ENCODE results near the gene TXNL4A.

The TXNL4A gene

DNA sequence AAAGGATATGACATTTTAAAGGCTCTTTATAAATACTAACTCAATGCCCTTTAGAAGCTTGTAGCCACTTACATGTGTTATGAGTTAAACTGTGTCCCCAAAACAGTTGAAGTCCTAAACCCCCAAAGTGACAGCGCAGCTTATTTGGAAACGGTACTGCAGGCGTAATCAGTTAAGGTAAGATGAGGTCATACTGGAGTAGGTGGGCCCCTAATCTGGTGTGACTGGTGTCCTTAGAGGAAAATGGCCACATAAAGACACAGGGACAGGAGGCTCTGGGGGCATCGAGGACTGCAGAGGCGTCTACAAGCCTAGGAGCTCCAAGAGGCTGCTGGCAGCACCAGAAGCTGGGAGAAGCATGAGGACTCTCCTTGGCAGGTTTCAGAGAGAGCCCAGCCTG, 8.5 kb downstream of the TXNL4A start:
- Mint-ChIP-seq H3K9me3 (no peaks in the 10 kb centered on the region), H3K27me3 (no peaks in the 10 kb centered on the region), H3K4me1 (peaks cover 68% of the 10 kb centered on the region), H3K36me3 (peaks cover 9% of the 10 kb centered on the region), H3K4me3 (no peak overlapping the region), H3K27ac (no peak overlapping the region)

DNA sequence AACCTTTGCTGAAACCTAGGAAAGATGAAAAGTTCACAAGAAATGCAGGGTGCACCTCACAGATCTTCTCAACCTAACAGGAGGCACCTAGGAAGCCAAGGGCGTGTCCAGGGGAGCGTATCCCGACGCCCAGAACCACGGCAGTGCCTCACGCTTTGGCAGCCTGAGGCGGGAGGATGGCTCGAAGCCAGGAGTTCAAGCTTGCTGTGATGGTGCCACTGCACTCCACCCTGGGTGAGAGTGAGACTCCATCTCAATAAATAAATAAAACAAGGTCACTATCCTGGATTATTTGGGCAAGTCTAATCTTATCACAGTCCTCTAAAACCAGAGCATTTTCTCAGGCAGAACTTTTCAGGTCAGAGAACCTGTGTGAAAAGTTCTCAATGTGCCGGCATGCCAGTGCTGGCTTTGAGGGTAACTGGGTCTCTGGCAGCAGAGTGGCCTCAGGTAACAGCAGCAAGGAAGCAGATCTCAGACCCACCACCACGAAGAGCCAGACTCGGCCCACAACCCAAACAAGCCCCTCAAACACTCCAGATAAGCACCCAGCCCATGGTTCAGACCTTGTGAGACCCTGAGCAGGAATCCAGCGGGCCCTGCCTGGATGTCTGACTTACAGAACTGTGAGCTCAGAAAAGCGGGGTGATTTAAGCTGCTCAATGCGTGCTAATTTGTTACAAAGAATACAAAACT, 12.2 kb downstream of the TXNL4A start:
- Mint-ChIP-seq H3K4me3 (no peak overlapping the region), H3K36me3 (peaks cover 16% of the 10 kb centered on the region), H3K9me3 (no peaks in the 10 kb centered on the region), H3K4me1 (peaks cover 36% of the 10 kb centered on the region), H3K27ac (no peak overlapping the region), H3K27me3 (no peaks in the 10 kb centered on the region)

DNA sequence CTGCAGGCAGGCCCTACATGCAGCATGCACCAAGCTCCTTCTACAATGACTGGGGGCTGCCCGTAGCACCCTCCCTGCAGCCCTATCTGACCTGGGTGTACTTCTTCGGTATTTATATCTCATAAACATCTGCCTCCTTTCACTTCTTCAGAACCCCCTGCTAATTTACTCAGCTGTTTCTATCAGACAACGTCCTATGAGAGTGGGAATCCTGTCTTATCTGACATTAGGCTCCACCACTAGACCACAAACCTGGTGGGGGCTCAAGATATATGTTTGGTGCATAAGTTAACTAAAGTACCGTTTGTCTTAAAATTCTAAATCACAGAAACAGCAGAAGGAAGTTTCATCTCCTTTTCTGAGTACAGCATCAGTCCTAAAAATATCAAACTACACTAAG, 13.3 kb downstream of the TXNL4A start:
- peaks cover 16% of the 10 kb centered on the region for H3K36me3 Mint-ChIP-seq
- H3K4me1 Mint-ChIP-seq: peaks cover 26% of the 10 kb centered on the region
- H3K27ac Mint-ChIP-seq: no peak overlapping the region

DNA sequence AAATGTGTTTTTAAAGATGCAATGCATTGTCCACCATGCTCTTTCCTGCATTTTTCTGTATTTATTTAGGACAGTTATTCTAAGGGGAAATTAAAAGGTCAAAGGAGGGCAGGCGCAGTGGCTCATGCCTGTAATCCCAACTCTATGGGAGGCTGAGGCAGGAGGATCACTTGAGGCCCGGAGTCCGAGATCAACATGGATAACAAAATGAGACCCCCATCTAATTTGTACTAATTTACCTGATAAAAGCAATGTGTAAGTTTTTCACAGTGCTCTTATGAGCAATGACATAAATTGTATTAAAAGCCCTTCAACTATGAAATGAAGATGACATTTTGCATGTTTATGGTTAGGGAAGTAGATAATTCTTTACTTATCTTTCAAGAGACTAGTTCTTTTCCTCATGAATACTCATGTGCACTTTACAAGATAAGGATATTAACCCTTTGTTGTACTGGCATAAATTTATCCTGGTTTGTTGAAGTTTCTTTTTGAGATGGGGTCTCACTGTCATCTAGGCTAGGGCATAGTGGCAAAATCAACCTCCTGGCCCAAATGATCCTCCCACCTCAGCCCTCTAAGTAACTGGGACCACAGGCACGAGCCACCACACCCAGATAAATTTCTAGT, 14.2 kb downstream of the TXNL4A start:
- Mint-ChIP-seq H3K36me3 (peaks cover 11% of the 10 kb centered on the region), H3K27me3 (no peaks in the 10 kb centered on the region), H3K9me3 (no peaks in the 10 kb centered on the region), H3K27ac (no peak overlapping the region), H3K4me1 (peaks cover 22% of the 10 kb centered on the region), H3K4me3 (no peak overlapping the region)

More for the DNA sequence above, 13.3 kb downstream of the TXNL4A start:
- Mint-ChIP-seq H3K4me3 (no peak overlapping the region), H3K9me3 (no peaks in the 10 kb centered on the region), H3K27me3 (no peaks in the 10 kb centered on the region)

DNA sequence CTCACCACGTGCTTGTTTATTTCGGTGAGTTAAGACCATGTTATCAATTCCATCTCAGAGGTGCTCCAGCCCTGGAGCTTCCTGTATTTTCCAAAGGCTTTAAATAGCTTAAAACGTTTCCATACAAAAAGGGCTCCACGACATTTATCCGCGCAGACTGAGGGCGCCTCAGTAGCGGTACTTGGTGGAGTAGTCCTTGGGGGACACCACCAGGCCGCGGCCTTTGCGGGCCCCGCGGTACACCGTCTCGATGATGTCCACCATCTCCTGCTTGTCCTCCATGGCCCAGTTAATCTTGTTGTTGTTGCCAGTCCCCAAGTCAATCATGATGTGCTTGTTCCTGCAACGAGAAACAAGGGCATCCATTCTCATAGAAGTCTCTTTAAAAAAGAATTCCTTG, 14.8 kb downstream of the TXNL4A start:
- Mint-ChIP-seq H3K36me3 (peaks cover 10% of the 10 kb centered on the region), H3K27ac (no peak overlapping the region), H3K27me3 (no peaks in the 10 kb centered on the region), H3K4me1 (peaks cover 20% of the 10 kb centered on the region), H3K4me3 (no peak overlapping the region), H3K9me3 (no peaks in the 10 kb centered on the region)

DNA sequence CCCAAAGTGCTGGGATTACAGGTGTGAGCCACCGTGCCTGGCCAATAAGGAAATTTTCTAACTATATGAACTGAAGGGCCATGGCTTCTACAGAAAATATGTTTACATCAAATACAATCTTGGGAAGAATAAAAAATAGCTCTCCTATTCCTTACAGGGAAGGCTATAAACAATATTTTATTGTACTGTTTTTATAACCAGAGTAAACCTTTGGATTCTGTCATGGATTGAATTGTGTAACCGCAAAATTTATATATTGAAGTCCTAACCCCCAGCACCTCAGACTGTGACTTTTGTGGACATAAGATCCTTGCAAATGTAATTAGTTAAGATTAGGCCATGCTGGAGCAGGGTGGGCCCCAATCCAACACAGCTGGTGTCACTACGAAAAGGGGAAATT, 15.6 kb downstream of the TXNL4A start:
- no peak overlapping the region for H3K27ac Mint-ChIP-seq
- no peaks in the 10 kb centered on the region for H3K9me3 Mint-ChIP-seq
- H3K4me1 Mint-ChIP-seq: peaks cover 14% of the 10 kb centered on the region
- H3K36me3 Mint-ChIP-seq: peaks cover 9% of the 10 kb centered on the region
- no peaks in the 10 kb centered on the region for H3K27me3 Mint-ChIP-seq
- no peak overlapping the region for H3K4me3 Mint-ChIP-seq

DNA sequence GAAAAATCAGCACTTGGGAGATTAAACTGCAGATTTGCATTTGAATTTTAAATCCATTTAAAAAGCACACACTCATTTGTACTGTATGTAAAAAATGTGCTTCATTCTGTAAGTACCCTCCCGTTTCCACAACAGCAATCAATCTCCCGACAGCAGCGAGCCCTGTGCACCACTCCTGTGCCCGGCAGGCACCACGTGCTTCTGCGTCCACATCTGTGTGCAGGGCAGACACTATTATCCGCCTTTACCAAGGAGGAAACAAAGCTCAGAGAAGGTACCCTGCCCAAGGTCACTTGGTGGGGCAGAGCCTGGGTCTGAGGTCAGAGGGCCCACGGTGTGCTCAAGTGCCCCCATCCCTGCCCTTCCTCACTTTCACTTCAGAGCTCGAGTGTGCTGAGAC, 16.4 kb downstream of the TXNL4A start:
- Mint-ChIP-seq H3K9me3 (no peaks in the 10 kb centered on the region), H3K36me3 (peaks cover 9% of the 10 kb centered on the region), H3K27me3 (no peaks in the 10 kb centered on the region), H3K4me1 (peaks cover 12% of the 10 kb centered on the region), H3K4me3 (no peak overlapping the region), H3K27ac (peak overlapping the region; percentile 46)

DNA sequence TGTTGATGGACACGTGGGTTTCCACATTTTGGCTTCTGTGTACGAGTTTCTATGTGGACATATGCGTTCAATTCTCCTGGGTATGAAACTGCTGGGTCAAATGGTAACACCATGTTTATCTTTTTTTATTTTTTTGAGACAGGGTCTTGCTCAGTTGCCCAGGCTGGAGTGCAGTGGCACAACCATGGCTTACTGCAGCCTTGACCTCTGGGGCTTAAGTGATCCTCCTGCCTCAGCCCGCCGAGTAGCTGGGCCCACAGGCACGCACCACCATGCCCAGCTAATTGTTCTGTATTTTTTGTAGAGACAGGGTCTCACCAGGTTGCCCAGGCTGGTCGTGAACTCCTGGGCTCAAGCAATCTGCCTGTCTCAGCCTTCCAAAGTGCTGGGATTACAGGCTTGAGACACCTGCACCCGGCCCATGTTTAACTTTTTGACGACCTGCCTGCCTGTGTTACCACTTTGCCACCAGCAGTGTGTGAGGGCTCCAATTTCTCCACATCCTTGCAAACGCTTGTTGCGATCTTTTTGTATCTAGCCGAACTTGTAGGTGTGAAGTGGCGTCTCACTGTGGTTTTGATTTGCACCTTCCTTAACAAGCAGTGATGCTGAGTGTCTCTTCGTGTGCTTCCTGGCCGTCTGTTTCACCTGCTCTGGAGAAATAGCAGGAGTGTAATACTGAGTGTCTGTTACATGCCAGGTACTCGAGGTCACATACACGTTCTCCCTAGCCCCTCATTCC, 17.0 kb downstream of the TXNL4A start:
- Mint-ChIP-seq H3K4me1 (peaks cover 13% of the 10 kb centered on the region), H3K27me3 (no peaks in the 10 kb centered on the region), H3K9me3 (no peaks in the 10 kb centered on the region), H3K27ac (peak overlapping the region; percentile 57), H3K4me3 (no peak overlapping the region), H3K36me3 (peaks cover 9% of the 10 kb centered on the region)

DNA sequence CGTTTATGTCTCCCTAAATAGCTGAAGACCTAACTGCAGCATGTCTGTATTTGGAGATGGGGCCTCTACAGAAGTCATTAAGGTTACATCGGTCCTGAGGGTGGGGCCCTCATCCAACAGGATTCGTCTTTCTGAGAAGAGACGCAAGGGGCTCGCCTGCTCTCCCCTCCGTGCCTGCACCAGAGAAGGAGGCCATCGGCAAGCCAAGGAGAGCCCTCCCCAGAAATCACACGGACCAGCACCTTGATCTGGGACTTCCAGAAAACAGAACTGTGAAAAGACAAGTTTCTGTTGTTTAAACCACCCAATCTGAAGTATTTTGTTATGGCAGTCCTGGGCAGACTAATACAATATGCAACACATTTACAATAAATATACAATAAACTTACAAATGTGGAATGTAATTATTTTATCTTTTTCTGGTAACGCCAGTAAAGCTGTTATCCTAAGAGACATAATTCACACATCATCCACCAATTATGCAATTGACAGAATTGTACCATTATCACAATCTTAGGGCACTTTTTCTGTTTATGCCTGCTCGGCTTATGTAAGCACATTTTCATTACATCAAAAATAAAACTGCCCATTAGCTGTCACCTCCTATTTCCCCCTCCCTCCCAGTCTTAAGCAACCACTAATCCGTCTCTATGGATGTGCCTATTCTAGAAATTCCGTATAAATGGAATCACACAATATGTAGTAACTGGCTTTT, 17.8 kb downstream of the TXNL4A start:
- Mint-ChIP-seq H3K9me3 (no peaks in the 10 kb centered on the region), H3K4me1 (peaks cover 14% of the 10 kb centered on the region), H3K27me3 (no peaks in the 10 kb centered on the region), H3K36me3 (peaks cover 8% of the 10 kb centered on the region), H3K27ac (no peak overlapping the region), H3K4me3 (no peak overlapping the region)

DNA sequence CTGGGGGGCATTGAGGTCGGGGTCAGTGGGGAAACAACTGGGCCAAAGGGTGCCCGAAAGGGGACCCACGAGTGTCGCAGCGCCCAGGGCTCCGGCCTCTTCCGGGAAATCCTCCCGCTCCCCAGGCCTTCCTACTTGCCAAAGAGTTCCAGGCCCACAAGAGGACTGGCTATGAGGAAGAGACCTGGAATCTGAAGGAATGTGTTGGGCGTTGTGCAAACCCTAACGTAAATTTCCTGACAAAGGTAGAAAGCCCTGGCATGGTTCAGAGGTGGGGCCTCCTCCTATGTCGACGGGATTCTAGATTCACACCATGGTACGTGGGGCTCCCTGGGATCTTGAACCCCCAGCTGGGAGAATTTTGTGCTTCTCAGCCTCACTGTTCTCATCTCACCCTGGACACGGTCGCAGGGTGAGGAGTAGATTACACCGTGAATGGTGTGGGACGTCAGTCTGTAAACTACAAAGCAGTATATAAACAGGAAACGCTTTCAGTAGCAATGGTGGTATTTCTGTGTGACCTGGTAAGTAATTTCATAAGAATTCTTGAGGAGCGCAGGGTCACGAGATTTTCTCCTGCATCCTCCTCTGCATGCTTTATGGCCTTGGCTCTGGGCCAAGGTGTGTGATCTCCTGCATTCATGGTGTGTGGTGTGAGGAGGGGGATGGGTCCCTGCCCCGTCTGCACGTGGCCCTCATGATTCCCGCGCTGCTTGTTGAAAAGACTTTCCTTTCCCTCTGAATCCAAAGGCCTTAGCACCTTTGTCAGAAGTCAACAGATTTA, 23.1 kb downstream of the TXNL4A start:
- Mint-ChIP-seq H3K27me3 (no peaks in the 10 kb centered on the region), H3K27ac (peak overlapping the region; percentile 76), H3K4me1 (peaks cover 38% of the 10 kb centered on the region), H3K9me3 (no peaks in the 10 kb centered on the region), H3K4me3 (peak overlapping the region; percentile 85), H3K36me3 (no peaks in the 10 kb centered on the region)

DNA sequence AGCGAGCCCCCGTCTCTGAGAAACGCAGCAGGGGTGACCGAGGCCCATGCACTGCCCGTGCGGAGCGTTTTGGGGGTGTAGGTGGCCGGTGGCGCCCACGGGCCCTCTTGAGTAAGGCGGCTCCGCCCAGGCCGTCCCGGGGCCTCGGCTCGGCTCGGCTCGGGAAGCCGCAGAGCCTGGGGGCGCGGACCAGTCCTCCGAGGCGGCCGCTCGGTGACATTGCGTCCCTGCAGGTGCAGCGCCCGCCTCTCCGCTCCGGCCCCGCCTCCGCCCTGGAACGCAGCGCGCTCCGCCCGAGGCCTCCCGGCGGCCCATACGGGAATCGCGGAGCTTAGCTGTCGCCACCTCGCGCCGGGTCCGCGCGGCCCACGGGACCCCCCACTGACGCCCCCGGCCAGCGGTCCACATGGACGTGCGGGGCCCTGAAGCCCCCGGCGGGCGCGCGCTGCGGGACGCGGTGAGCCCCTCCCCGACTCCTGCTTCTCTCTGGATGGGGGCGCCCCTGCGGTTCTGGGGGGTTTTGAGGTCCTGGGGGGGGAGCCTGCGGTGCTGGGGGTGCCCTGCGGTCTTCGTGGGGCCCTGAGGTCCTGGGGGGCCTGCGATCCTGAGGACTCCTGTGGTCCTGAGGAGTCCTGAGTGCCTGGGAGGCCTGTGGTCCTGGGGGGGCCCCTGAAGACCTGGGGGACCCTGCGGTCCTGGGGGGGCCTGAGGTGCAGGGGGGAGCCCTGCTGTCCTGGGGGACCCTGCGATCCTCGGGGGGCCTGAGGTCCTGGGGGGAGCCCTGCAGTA, 23.8 kb downstream of the TXNL4A start, which contains the start of gene HSBP1L1:
Gene HSBP1L1 (plus strand): TSS at position 314 of the 789 bp plus-strand sequence. CDS start 93 bp downstream, at position 407.
- no peaks in the 10 kb centered on the region for H3K36me3 Mint-ChIP-seq
- H3K4me3 Mint-ChIP-seq: peak within 1 kb of the TSS; percentile 85
- no peaks in the 10 kb centered on the region for H3K9me3 Mint-ChIP-seq
- peak within 1 kb of the TSS; percentile 76 for H3K27ac Mint-ChIP-seq
- H3K27me3 Mint-ChIP-seq: no peaks in the 10 kb centered on the region
- H3K4me1 Mint-ChIP-seq: peaks cover 42% of the 10 kb centered on the region

DNA sequence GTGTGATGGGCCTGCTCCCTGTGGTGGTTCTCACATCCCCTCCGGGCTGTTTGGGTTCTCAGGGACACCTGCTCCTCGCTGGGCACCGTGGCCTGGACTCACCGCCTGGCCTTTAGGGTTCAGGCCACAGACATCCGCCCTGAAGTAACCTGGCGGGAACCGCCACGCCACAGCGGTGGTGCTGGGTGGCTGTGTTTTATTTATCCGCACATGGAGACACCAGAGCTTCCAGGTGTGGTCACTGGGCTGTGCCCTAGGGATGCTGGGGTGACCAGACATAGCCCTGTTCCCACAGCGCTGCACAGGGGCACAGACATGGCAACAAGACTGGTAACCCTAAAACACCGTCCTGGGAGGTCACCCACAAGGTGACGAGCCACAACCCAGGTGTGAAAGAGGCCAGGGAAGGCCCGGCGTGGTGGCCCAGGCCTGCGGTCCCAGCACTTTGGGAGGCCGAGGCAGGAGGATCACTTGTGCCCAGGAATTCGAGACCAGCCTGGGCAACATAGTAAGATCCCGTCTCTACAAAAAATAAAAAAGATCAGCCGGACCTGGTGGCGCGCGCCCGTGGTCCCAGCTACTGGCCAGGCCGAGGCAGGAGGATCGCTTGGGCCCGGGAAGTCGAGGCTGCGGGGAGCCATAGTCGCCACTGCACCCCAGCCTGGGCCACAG, 24.6 kb downstream of the TXNL4A start:
- Mint-ChIP-seq H3K27ac (peak overlapping the region; percentile 59), H3K4me3 (peak overlapping the region; percentile 69), H3K9me3 (no peaks in the 10 kb centered on the region), H3K4me1 (peaks cover 41% of the 10 kb centered on the region), H3K36me3 (no peaks in the 10 kb centered on the region), H3K27me3 (no peaks in the 10 kb centered on the region)

DNA sequence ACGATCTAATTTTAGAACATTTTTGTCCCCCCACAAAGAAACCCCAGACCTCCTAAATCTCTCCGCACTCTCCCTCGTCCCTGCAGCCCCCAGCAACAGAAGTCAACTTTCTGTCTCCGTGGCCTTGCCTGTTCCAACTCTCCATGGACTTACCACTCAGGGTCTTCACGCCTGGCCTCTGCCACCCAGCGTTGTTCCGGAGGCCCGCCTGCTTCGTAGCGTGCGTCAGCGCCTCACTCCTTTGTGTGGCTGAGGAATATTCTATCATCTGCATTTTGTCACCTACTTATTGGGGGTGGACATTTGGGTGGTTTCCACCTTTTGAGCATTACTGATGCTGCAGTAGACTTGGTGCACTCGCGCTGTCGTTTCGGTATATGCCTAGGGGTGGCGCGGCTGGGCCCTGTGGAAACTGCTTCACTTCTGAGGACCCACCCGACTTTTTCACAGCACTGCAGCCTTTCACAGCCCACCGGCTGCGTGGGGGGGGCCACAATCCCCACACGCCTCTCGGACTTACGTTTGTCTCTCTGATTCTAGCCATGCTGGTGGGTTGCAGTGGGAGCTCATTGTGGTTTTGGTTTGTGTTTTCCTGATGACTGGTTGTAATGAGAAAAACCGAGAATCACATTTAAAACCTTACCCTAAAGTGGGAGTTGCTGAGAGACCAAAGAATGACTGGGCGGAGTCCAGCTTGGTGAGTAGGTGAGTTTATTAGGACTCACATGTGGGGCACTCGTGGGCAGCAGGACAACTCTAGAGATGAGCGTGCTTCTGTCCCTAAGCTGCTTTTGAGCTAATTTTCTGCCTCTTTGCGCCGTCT, 25.3 kb downstream of the TXNL4A start:
- no peaks in the 10 kb centered on the region for H3K27me3 Mint-ChIP-seq
- peak overlapping the region; percentile 65 for H3K4me3 Mint-ChIP-seq
- H3K36me3 Mint-ChIP-seq: no peaks in the 10 kb centered on the region
- no peak overlapping the region for H3K27ac Mint-ChIP-seq
- peaks cover 41% of the 10 kb centered on the region for H3K4me1 Mint-ChIP-seq
- no peaks in the 10 kb centered on the region for H3K9me3 Mint-ChIP-seq

Measured in activated naive CD4-positive, alpha-beta T cell treated with anti-CD3 and anti-CD28 coated beads, Interleukin-2, amount 50 U/mL, for 24 hours (primary cell).